ENCODE measurements around the gene ASTN2.

Gene ASTN2

DNA sequence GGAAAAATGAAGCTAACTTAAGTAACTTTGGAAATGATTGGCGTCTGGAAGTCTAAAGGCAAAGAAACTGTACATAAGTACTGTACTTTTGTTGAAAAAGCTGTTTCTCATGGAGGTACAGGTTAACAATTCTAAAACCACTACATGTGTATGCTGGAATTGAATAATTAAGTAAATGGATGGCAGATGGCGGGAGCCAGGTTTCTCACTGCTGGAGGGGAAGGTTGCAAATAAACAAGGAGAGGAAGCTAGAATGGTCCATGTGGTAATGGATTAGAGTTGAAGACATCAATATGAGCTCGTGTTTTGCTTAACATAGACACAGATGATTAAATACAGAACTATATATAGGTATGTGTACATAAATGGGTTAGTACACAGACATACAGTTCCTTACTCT lies 43.2 kb upstream of the ASTN2 start:
- no peak overlapping the region for H3K4me3 ChIP-seq (ENCODE audit: low read depth, low read length)
- in situ Hi-C loops (cut with HindIII; ENCODE audit: low pct_ligation_motif_present, low sequenced_read_pairs), result no loop called here
- TF ChIP-seq, protein P1, sequence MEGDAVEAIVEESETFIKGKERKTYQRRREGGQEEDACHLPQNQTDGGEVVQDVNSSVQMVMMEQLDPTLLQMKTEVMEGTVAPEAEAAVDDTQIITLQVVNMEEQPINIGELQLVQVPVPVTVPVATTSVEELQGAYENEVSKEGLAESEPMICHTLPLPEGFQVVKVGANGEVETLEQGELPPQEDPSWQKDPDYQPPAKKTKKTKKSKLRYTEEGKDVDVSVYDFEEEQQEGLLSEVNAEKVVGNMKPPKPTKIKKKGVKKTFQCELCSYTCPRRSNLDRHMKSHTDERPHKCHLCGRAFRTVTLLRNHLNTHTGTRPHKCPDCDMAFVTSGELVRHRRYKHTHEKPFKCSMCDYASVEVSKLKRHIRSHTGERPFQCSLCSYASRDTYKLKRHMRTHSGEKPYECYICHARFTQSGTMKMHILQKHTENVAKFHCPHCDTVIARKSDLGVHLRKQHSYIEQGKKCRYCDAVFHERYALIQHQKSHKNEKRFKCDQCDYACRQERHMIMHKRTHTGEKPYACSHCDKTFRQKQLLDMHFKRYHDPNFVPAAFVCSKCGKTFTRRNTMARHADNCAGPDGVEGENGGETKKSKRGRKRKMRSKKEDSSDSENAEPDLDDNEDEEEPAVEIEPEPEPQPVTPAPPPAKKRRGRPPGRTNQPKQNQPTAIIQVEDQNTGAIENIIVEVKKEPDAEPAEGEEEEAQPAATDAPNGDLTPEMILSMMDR (IDR thresholded peaks at IDR 0.05; ENCODE audit: low read depth, low read length, missing control alignments), result no peak

DNA sequence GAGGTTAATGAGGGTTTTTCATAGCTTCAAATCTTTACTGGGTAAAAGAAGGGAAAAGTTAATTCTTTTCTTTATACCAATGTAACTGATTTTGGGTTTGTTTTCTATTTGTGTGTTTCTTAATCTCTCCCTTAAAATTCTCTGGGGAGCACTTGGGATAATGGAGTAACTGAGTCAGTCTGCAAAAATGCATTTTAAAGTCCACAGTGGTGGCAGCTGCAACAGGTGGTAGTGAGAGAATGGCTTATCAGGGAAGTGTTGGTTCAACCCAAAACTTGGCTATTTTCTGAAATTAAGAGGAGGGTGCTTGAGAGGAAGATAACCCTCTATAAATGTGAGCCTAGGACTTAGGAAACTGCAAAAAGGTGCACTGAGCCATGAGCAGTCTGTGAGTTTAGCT lies 39.9 kb upstream of the ASTN2 start:
- TF ChIP-seq, protein P1 (IDR thresholded peaks at IDR 0.05; ENCODE audit: low read depth, low read length, missing control alignments), result no peak
- Histone ChIP-seq H3K36me3 (replicated peaks) (no peaks in the 10 kb centered on the region), H3K27ac (no peak overlapping the region), H3K4me3 (ENCODE audit: low read depth, low read length) (no peak overlapping the region), H3K27me3 (replicated peaks) (no peaks in the 10 kb centered on the region)
- DNase-seq, result no peak
- in situ Hi-C loops (cut with HindIII; ENCODE audit: low pct_ligation_motif_present, low sequenced_read_pairs), result no loop called here

More for the DNA sequence above, 43.2 kb upstream of the ASTN2 start:
- no peak for DNase-seq
- Histone ChIP-seq H3K27ac (no peak overlapping the region), H3K36me3 (replicated peaks) (no peaks in the 10 kb centered on the region), H3K27me3 (replicated peaks) (no peaks in the 10 kb centered on the region)

DNA sequence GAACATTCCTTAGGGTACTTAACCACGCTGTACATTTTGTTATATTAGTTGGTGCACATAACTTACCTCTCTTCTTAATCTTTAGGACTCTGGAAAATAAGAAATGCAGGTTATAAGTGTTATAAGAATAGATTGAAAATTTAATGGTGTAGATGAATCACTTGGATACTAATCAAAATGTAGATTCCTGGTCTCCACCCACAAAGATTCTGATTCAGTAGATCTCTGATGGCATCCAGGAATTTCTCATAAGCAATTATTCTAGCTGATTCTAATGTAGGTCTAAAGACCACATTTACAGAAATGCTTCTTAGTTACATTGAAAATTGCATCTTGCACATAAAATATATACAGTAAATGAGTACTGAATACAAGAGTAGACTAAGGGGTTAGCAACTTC lies 38.9 kb upstream of the ASTN2 start:
- Histone ChIP-seq H3K27ac (no peak overlapping the region), H3K27me3 (replicated peaks) (no peaks in the 10 kb centered on the region), H3K36me3 (replicated peaks) (no peaks in the 10 kb centered on the region), H3K4me3 (ENCODE audit: low read depth, low read length) (no peak overlapping the region)
- in situ Hi-C loops (cut with HindIII; ENCODE audit: low pct_ligation_motif_present, low sequenced_read_pairs), result no loop called here
- TF ChIP-seq, protein P1 (IDR thresholded peaks at IDR 0.05; ENCODE audit: low read depth, low read length, missing control alignments), result no peak
- no peak for DNase-seq

DNA sequence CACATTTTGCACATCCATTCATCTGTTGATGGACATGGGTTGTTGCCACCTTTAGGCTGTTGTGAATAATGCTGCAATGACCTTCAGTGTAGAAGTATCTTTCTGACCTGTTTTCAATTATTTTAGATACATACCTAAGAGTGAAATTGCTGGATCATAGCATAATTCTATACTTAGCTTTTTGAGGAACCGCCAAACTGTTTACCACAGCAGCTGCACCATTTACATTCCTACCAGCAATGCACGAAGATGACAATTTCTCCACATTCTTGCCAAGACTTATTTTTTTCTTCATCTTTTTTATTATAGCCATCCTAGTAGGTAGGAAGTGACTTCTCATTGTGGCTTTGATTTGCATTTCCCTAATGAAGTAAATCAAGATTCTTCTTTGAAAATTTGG lies 36.5 kb upstream of the ASTN2 start:
- TF ChIP-seq, protein P1 (IDR thresholded peaks at IDR 0.05; ENCODE audit: low read depth, low read length, missing control alignments), result no peak
- H3K36me3 ChIP-seq (replicated peaks), result no peaks in the 10 kb centered on the region
- in situ Hi-C loops (cut with HindIII; ENCODE audit: low pct_ligation_motif_present, low sequenced_read_pairs), result no loop called here
- H3K27me3 ChIP-seq (replicated peaks), result no peaks in the 10 kb centered on the region
- no peak for DNase-seq
- no peak overlapping the region for H3K27ac ChIP-seq
- H3K4me3 ChIP-seq (ENCODE audit: low read depth, low read length), result no peak overlapping the region

DNA sequence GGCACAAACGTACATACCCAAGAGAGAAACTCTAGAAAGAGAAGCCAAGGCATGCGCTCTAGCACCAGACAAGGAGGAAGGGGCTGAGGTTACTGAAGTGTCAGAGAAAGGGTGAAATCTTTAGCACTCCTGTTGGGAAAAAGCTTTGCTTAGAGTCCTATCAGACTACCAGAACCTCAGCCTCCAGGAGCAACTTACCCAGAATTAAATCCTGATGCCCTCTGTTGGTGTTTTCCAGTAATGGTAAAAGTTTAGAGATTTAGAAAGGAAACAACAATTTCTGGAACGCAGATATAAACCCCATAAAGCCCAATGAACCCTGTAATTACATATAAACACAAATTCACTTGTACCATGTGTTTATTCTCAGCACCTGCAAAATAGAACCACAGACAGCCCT lies 33.2 kb upstream of the ASTN2 start:
- TF ChIP-seq, protein P1 (IDR thresholded peaks at IDR 0.05; ENCODE audit: low read depth, low read length, missing control alignments), result no peak
- in situ Hi-C loops (cut with HindIII; ENCODE audit: low pct_ligation_motif_present, low sequenced_read_pairs), result no loop called here
- H3K36me3 ChIP-seq (replicated peaks), result no peaks in the 10 kb centered on the region
- no peak overlapping the region for H3K27ac ChIP-seq
- no peak for DNase-seq
- H3K4me3 ChIP-seq (ENCODE audit: low read depth, low read length), result no peak overlapping the region
- H3K27me3 ChIP-seq (replicated peaks), result no peaks in the 10 kb centered on the region

DNA sequence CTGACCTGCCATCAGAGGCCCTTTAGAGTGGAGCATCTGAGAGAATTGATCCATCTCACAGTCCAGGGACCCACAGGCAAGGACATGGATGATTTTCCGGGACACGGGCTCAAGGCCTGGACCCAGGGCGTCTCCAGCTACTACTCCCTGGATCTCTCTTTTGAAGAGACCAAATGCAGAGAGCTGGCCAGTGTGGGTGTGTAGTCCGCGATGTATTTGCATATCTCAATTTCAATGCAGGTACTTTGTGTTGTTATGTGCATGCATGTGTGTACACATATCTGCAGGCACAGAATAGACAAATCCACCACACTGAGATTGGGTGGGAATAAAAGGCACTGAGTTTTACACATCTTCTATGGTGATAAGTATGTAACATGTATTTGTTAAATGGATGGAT lies 30.8 kb upstream of the ASTN2 start:
- DNase-seq, result no peak
- in situ Hi-C loops (cut with HindIII; ENCODE audit: low pct_ligation_motif_present, low sequenced_read_pairs), result no loop called here
- no peak overlapping the region for H3K27ac ChIP-seq
- H3K36me3 ChIP-seq (replicated peaks), result no peaks in the 10 kb centered on the region
- H3K27me3 ChIP-seq (replicated peaks), result no peaks in the 10 kb centered on the region
- H3K4me3 ChIP-seq (ENCODE audit: low read depth, low read length), result no peak overlapping the region
- TF ChIP-seq, protein P1 (IDR thresholded peaks at IDR 0.05; ENCODE audit: low read depth, low read length, missing control alignments), result no peak

All from brain microvascular endothelial cell (primary cell).